Right lobe of liver (tissue), 6 donors: Measurements from ENCODE around the gene SLC2A8. TPM values are rescaled to one million over a fixed set of nuclear protein-coding genes. Genes with fewer than 3 reads are reported as not detected.

Experiments
- ATAC-seq, 4 donors: fragments of 200-7000 bp; cut with Tn5 transposase; one replicate each; pipeline ENCODE4 v1.9.1; 2020; ENCODE audit warnings: mild to moderate bottlenecking in 4 of 4, moderate library complexity in 4 of 4
- DNase-seq, 3 donors: peaks; one replicate each; pipeline ENCODE4 v3.0.0-alpha.2; 2020
- H3K27ac ChIP-seq, 3 donors: fragments of 200-600 bp; one replicate each; pipeline ENCODE4 v1.8.0; 2022
- H3K27me3 ChIP-seq, 2 donors: fragments of 200-600 bp; one replicate each; pipeline ENCODE4 v1.8.0; 2022
- H3K36me3 ChIP-seq, 4 donors: fragments of 200-600 bp; sonication (generic) in 1 of 4; one replicate each; pipeline versions ENCODE4 v1.5.1 to v1.8.0; 2017 to 2022; ENCODE audit warnings: control low read depth in 1 of 4
- H3K4me1 ChIP-seq, 4 donors: fragments of 200-600 bp; sonication (generic) in 1 of 4; one replicate each; pipeline versions ENCODE4 v1.5.1 to v1.8.0; 2017 to 2022; ENCODE audit warnings: control low read depth in 1 of 4
- H3K4me3 ChIP-seq, 3 donors: fragments of 200-600 bp; one replicate each; pipeline ENCODE4 v1.8.0; 2022
- H3K9me3 ChIP-seq, 4 donors: fragments of 200-600 bp; sonication (generic) in 1 of 4; one replicate each; pipeline versions ENCODE4 v1.5.1 to v1.8.0; 2017 to 2022; ENCODE audit warnings: control low read depth in 1 of 4
- POLR2A ChIP-seq: fragments of 450-650 bp; IDR thresholded peaks from one replicate; pipeline ENCODE4 v1.6.1; 2017; ENCODE audit warnings: antibody characterized with exemption, mild to moderate bottlenecking
- WGBS: methylation state at CpG from one replicate; pipeline ENCODE4 v1.1.6; 2018; ENCODE audit warnings: low coverage, low lambda C conversion rate; ENCODE audit not compliant: insufficient coverage; ENCODE audit errors: missing lambda C conversion rate; 5-methylcytosine and 5-hydroxymethylcytosine counted together
- intact Hi-C, 2 donors: fragments of 100-400 bp; cut with DNase I; formaldehyde crosslinking; loops; one replicate each; pipeline versions ENCODE4 v1.11.2 to v1.14.1; 2022
- total RNA-seq, 6 experiments: library from RNA; depleted of rRNA in 2 of 6; stranded (reverse); fragments of >200 nt in 2 of 6; fragmentation: NEBNext Ultra II Directional in 3 of 6; extraction: Animal tissue kit (Norgen Biotek cat#: 25700) in 3 of 6; gene quantifications; one replicate each; pipeline versions ENCODE4 v1.1.0 to v1.2.4, GENCODE V29; 2016 to 2023
- TF ChIP-seq, protein P1 (sequence below), 4 donors: fragments of 200-600 bp in 3 of 4; fragments of 450-650 bp in 1 of 4; IDR thresholded peaks; one replicate each; pipeline versions ENCODE4 v1.5.1 to v1.8.0; 2016 to 2022; ENCODE audit warnings: antibody characterized with exemption in 4 of 4, mild to moderate bottlenecking in 2 of 4
- donor health status: DM: no; HTN: yes; CAD: no.
- donor health status: DM: no; HTN: no; CAD: no.
- donor health status: DM: no; HTN: no; CAD: no.
- donor health status: DM: no; HTN: yes; CAD: no.
- donor health status: DM: no; HTN: yes; CAD: no.

SLC2A8 gene
- total RNA-seq, 6 experiments from 2014 or later: 16.2 to 25.0 (median 18.8) TPM

DNA sequence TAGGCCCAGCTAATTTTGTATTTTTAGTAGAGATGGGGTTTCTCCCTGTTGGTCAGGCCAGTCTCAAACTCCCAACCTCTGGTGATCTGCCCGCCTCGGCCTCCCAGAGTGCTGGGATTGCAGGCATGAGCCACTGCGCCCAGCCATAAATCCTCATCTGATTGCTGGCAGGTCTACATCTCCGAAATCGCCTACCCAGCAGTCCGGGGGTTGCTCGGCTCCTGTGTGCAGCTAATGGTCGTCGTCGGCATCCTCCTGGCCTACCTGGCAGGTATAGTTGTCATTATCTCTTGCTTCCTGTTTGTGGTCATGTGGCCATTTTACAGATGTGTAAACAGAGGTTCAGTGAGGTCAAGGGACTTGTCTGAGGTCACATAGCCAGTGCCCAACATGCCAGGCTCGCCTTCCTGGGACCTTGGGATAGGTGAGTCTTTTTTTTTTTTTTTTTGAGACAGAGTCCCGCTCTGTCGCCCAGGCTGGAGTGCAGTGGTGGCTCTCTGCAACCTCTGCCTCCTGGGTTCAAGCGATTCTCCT, 2.8 kb downstream of the SLC2A8 start:
- no peak overlapping the region for H3K27ac ChIP-seq
- intact Hi-C loops: no loop called here
- H3K4me3 ChIP-seq: no peak overlapping the region
- peaks cover 0 to 13% (median 0%) of the 10 kb centered on the region in 4 donors for H3K4me1 ChIP-seq
- H3K27me3 ChIP-seq: no peaks in the 10 kb centered on the region
- no peaks in the 10 kb centered on the region for H3K9me3 ChIP-seq
- DNase-seq (no peak), ATAC-seq (no peak)
- 91% methylated on average over 6 of the region's 14 CpGs for WGBS
- TF ChIP-seq, protein P1, sequence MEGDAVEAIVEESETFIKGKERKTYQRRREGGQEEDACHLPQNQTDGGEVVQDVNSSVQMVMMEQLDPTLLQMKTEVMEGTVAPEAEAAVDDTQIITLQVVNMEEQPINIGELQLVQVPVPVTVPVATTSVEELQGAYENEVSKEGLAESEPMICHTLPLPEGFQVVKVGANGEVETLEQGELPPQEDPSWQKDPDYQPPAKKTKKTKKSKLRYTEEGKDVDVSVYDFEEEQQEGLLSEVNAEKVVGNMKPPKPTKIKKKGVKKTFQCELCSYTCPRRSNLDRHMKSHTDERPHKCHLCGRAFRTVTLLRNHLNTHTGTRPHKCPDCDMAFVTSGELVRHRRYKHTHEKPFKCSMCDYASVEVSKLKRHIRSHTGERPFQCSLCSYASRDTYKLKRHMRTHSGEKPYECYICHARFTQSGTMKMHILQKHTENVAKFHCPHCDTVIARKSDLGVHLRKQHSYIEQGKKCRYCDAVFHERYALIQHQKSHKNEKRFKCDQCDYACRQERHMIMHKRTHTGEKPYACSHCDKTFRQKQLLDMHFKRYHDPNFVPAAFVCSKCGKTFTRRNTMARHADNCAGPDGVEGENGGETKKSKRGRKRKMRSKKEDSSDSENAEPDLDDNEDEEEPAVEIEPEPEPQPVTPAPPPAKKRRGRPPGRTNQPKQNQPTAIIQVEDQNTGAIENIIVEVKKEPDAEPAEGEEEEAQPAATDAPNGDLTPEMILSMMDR (IDR thresholded peaks at IDR 0.05): no peak
- no peak for TF ChIP-seq POLR2A
- peaks cover 0 to 21% (median 2%) of the 10 kb centered on the region in 4 donors for H3K36me3 ChIP-seq

DNA sequence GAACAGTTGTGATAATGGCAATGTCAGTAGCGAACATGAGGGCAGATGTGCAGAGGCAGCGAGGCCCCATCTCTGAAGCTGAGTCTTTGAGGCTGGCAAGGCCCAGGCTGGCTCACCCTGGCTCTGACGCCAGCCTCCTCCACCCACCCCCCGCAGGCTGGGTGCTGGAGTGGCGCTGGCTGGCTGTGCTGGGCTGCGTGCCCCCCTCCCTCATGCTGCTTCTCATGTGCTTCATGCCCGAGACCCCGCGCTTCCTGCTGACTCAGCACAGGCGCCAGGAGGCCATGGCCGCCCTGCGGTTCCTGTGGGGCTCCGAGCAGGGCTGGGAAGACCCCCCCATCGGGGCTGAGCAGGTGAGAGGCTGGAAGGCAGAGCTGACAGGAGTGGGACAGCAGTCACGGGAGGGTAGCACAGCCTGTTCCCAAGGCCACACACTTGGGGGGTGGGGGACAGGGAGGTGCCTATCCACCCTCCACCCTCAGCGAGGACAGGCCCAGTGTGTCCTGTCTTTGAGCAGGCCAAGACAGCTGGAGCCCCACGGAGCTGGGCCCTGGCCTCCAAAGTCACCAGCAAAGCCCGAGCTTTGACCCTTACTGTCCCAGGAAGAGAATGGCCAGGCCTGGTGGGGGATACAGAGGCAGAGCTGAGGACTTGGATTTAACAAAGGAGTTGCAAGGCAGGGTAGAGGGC, 5.6 kb downstream of the SLC2A8 start:
- 76% methylated on average over 3 of the region's 18 CpGs for WGBS
- Histone ChIP-seq H3K9me3 (no peaks in the 10 kb centered on the region), H3K4me1 (peaks cover 0 to 20% (median 4%) of the 10 kb centered on the region in 4 donors), H3K27ac (no peak overlapping the region), H3K4me3 (no peak overlapping the region), H3K36me3 (peaks cover 0 to 28% (median 2%) of the 10 kb centered on the region in 4 donors), H3K27me3 (no peaks in the 10 kb centered on the region)
- ATAC-seq: no peak
- TF ChIP-seq, protein P1 (IDR thresholded peaks at IDR 0.05): no peak
- no peak for TF ChIP-seq POLR2A
- DNase-seq: no peak
- intact Hi-C loops: no loop called here

DNA sequence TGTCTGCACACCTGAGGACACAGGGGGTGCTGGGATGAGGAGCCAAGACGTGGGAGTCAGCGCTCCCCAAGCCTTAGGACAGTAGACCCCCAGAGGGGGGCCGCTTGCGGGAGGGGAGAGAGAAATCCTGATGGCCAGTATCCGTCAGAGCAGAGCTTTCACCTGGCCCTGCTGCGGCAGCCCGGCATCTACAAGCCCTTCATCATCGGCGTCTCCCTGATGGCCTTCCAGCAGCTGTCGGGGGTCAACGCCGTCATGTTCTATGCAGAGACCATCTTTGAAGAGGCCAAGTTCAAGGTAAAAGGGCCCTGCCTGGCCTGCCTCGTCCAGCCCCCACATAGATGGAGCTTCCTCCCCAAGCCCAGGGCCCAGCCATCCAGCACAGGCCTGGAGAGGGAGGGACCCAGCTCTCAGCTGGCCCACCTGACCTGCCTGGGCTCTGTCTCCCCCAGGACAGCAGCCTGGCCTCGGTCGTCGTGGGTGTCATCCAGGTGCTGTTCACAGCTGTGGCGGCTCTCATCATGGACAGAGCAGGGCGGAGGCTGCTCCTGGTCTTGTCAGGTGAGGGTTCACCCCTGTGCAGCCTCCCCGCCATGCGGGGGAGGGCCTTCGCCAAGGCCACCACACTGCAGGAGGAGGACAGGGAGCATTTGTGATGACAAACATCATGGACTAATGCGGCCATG, 6.7 kb downstream of the SLC2A8 start:
- 76% methylated on average over 3 of the region's 22 CpGs for WGBS
- TF ChIP-seq POLR2A: no peak
- TF ChIP-seq, protein P1 (IDR thresholded peaks at IDR 0.05): no peak
- no peaks in the 10 kb centered on the region for H3K9me3 ChIP-seq
- ATAC-seq (no peak), DNase-seq (no peak)
- intact Hi-C loops: no loop called here
- H3K36me3 ChIP-seq: peaks cover 0 to 28% (median 2%) of the 10 kb centered on the region in 4 donors
- no peak overlapping the region for H3K4me3 ChIP-seq
- H3K27ac ChIP-seq: no peak overlapping the region
- H3K27me3 ChIP-seq: no peaks in the 10 kb centered on the region
- peaks cover 0 to 20% (median 6%) of the 10 kb centered on the region in 4 donors for H3K4me1 ChIP-seq

DNA sequence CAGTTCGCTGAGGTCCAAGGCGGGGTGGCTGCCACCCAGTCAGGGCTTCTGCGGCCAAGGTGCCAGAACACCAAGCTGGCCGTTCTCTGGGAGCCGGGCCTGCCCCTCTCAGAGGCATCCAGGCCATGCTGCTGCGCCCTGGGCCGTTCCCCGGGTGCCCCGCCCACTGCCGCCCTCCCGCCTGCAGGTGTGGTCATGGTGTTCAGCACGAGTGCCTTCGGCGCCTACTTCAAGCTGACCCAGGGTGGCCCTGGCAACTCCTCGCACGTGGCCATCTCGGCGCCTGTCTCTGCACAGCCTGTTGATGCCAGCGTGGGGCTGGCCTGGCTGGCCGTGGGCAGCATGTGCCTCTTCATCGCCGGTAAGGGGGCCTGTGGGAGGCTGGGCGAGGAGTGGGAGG, 7.7 kb downstream of the SLC2A8 start:
- Histone ChIP-seq H3K9me3 (no peaks in the 10 kb centered on the region), H3K27me3 (no peaks in the 10 kb centered on the region), H3K4me3 (no peak overlapping the region), H3K27ac (no peak overlapping the region), H3K36me3 (peaks cover 0 to 28% (median 2%) of the 10 kb centered on the region in 4 donors), H3K4me1 (peaks cover 0 to 17% (median 6%) of the 10 kb centered on the region in 4 donors)
- no CpG with 5 or more reads among the region's 23 CpGs for WGBS
- no peak for DNase-seq
- TF ChIP-seq POLR2A: no peak
- TF ChIP-seq, protein P1 (IDR thresholded peaks at IDR 0.05): no peak
- no peak for ATAC-seq
- intact Hi-C loops: no loop called here
